Measurements from ENCODE around the gene RRAGD. TPM values are rescaled to one million over a fixed set of nuclear protein-coding genes. Genes with fewer than 3 reads are reported as not detected.

The RRAGD gene
- total and polyA plus RNA-seq, 2 of the 8 experiments (the other 6 are each of a cell fraction or from before 2014, with no cell fraction given), result 7.2 to 30.8 TPM

GRCh38 chr6:89359561-89359960 lies 52.5 kb downstream of the RRAGD start:
- Histone ChIP-seq H3K56ac (replicated peaks; ENCODE audit: insufficient read length, low read depth, low read length) (no peak overlapping the region), H2BK5ac (ENCODE audit: low read depth, low read length) (no peak overlapping the region), H3K4me2 (ENCODE audit: insufficient read depth in 1 of 2, low read depth in 2 of 2, low read length in 2 of 2) (no peak overlapping the region; a peak in 1 of 4 replicates), H3K9ac (replicated peaks in 1 of 4; ENCODE audit: extremely low read depth in 1 of 4, low read depth in 3 of 4, low read length in 3 of 4) (no peak overlapping the region), H4K8ac (ENCODE audit: extremely low read depth, insufficient read depth, low read length) (no peak overlapping the region), H3K14ac (ENCODE audit: insufficient read length) (no peak overlapping the region), H4K91ac (replicated peaks; ENCODE audit: insufficient read length, low read length) (no peak overlapping the region), H3K36me3 (ENCODE audit: control insufficient read depth in 2 of 4, insufficient read depth in 4 of 4, low read length in 3 of 4) (no peaks in the 10 kb centered on the region), H3K79me1 (ENCODE audit: low read depth, low read length) (no peaks in the 10 kb centered on the region), H3K9me3 (ENCODE audit: insufficient read depth in 2 of 2, low read depth in 1 of 2, low read length in 1 of 2) (no peaks in the 10 kb centered on the region), H3K4ac (replicated peaks; ENCODE audit: insufficient read length, low read depth, low read length) (no peak overlapping the region), H3K27me3 (replicated peaks in 1 of 4; ENCODE audit: control insufficient read depth in 3 of 4, extremely low read depth in 1 of 4, insufficient read depth in 3 of 4, low read length in 3 of 4) (no peaks in the 10 kb centered on the region; a peak in 1 of 7 replicates), H4K5ac (ENCODE audit: insufficient read length, low read depth, low read length) (no peak overlapping the region), H2BK120ac (replicated peaks; ENCODE audit: low read depth, low read length) (no peak overlapping the region), H3K18ac (ENCODE audit: extremely low read depth, low read length) (no peak overlapping the region), H2AFZ (ENCODE audit: low read length) (peak overlapping the region; percentile 46; the same call in 1 of the 2 replicates), H3K23me2 (ENCODE audit: low read depth, low read length) (no peaks in the 10 kb centered on the region; the same call in 1 of the 2 replicates), H2BK12ac (ENCODE audit: low read depth, low read length) (no peak overlapping the region), H3K4me1 (replicated peaks in 1 of 4; ENCODE audit: control insufficient read depth in 3 of 4, insufficient read depth in 4 of 4, low read length in 3 of 4) (no peaks in the 10 kb centered on the region), H4K20me1 (replicated peaks in 1 of 2; ENCODE audit: control insufficient read depth in 1 of 2, insufficient read depth in 2 of 2, low read length in 2 of 2) (no peaks in the 10 kb centered on the region), H3K4me3 (ENCODE audit: extremely low read depth in 1 of 4, insufficient read depth in 2 of 4, low read depth in 3 of 4, low read length in 4 of 4) (no peak overlapping the region), H3K27ac (ENCODE audit: low read depth, low read length) (no peak overlapping the region), H2BK15ac (ENCODE audit: low read length) (no peak overlapping the region), H3K79me2 (ENCODE audit: control insufficient read depth in 1 of 2, insufficient read depth in 2 of 2, low read length in 2 of 2) (no peaks in the 10 kb centered on the region), H2AK5ac (ENCODE audit: low read depth, low read length) (no peak overlapping the region), H2BK20ac (ENCODE audit: low read length) (no peak overlapping the region), H3K23ac (ENCODE audit: insufficient read length) (no peak overlapping the region)
- TF ChIP-seq, protein P1, sequence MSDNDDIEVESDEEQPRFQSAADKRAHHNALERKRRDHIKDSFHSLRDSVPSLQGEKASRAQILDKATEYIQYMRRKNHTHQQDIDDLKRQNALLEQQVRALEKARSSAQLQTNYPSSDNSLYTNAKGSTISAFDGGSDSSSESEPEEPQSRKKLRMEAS (IDR thresholded peaks at IDR 0.05), result 0 out of 2 replicates have a peak, but pooled peaks have one; percentile 33
- no peak for TF ChIP-seq KDM4A (IDR thresholded peaks at IDR 0.05; ENCODE audit: low read depth, low read length, severe bottlenecking)
- no peak for TF ChIP-seq PHF8 (conservative IDR thresholded peaks at IDR 0.05; ENCODE audit: low read depth, low read length)
- DNase-seq (ENCODE audit: low read depth in 1 of 2, low spot score in 2 of 2) (no peak), FAIRE-seq (no peak)
- ChIA-PET POLR2A (ENCODE audit: partially characterized antibody) (interaction anchor here (0.6 to 0.8 kb wide), 2 partner anchors 12 to 43 kb away, joined by 3 read pairs; no protein-coding TSS in a partner anchor), CTCF (ENCODE audit: partially characterized antibody) (interaction anchor here (0.6 to 11.3 kb wide), 12 partner anchors 8 to 253 kb away, joined by 3 to 133 read pairs (median 3); no protein-coding TSS in a partner anchor)
- WGBS, 2 experiments (ENCODE audit: extremely low coverage in 1 of 2, insufficient coverage in 1 of 2, insufficient read length in 1 of 2, insufficient replicate concordance in 2 of 2, low coverage in 1 of 2, low lambda C conversion rate in 2 of 2, missing lambda C conversion rate in 1 of 2), result 30% methylated on average over 1 of the region's 1 CpG; no CpG with 5 or more reads in 1 of the 2 experiments
